GM12878 (cell line): ENCODE measurements around the gene KCNAB3. TPM values are rescaled to one million over a fixed set of nuclear protein-coding genes. Genes with fewer than 3 reads are reported as not detected.

Experiments used
- ATAC-seq: fragments of 200-7000 bp; cut with Tn5 transposase; 3 replicates; pipeline ENCODE4 v1.9.1; 2020; ENCODE audit warnings: mild to moderate bottlenecking, moderate library complexity
- BruUV-seq: library from RNA; stranded (reverse); fragments of 400-500 nt; replicated peaks from 2 replicates; lab custom pipeline; 2021; lab: Mats Ljungman, UMichigan
- CTCF ChIA-PET: fragments of 300-600 bp; sonication (Branson Sonifier 250); formaldehyde crosslinking; extraction: SDS; loops from one replicate; lab custom pipeline; 2021; ENCODE audit warnings: inconsistent platforms; lab: Yijun Ruan, JAX
- POLR2A ChIA-PET: fragments of 350-600 bp; formaldehyde crosslinking; extraction: SDS; loops from one replicate; lab custom pipeline; 2021; ENCODE audit warnings: inconsistent platforms; lab: Charles Lee
- RAD21 ChIA-PET: fragments of 300-600 bp; sonication (Branson Sonifier 250); formaldehyde crosslinking; loops from one replicate; lab custom pipeline; 2023; ENCODE audit warnings: antibody characterized with exemption; ENCODE audit not compliant: unreplicated experiment; lab: Charles Lee
- SMC1A ChIA-PET: fragments of 300-600 bp; sonication (Branson Sonifier 250); formaldehyde crosslinking; loops from one replicate; lab custom pipeline; 2023; ENCODE audit not compliant: unreplicated experiment, uncharacterized antibody; lab: Charles Lee
- DNase-seq: peaks from one replicate; pipeline ENCODE4 v3.0.0-alpha.2; 2011; ENCODE audit warnings: low read depth, low spot score
- FAIRE-seq: peaks from 3 replicates; lab custom pipeline; 2011; peaks lifted over from hg19 to GRCh38; lab: Jason Lieb, UNC
- H2AFZ ChIP-seq: 2 replicates; pipeline ENCODE4 v1.6.0; 2011; ENCODE audit warnings: low read depth, low read length, control low read depth; ENCODE audit not compliant: control insufficient read depth
- H3K27ac ChIP-seq: 2 replicates; pipeline ENCODE4 v1.5.1; 2011; ENCODE audit warnings: control low read depth; ENCODE audit not compliant: control insufficient read depth, insufficient read depth
- H3K27me3 ChIP-seq, 2 experiments: replicated peaks in 1 of 2; 2 replicates each; pipeline versions ENCODE4 v1.6.0 to v1.6.1; 2011; ENCODE audit warnings: low read length in 1 of 2; ENCODE audit not compliant: control insufficient read depth in 2 of 2, insufficient read depth in 2 of 2
- H3K36me3 ChIP-seq, 2 experiments: 2 replicates each; pipeline ENCODE4 v1.5.1; 2011; ENCODE audit warnings: low read length in 1 of 2; ENCODE audit not compliant: control insufficient read depth in 2 of 2, insufficient read depth in 2 of 2
- H3K4me1 ChIP-seq: 2 replicates; pipeline ENCODE4 v1.6.1; 2011; ENCODE audit warnings: mild to moderate bottlenecking, low read length, moderate library complexity, mixed read lengths; ENCODE audit not compliant: control insufficient read depth, insufficient read depth
- H3K4me2 ChIP-seq: 2 replicates; pipeline ENCODE4 v1.6.0; 2011; ENCODE audit warnings: control low read depth; ENCODE audit not compliant: control insufficient read depth, insufficient read depth
- H3K4me3 ChIP-seq: fragments of 200-600 bp; sonication (generic); 2 replicates; pipeline ENCODE4 v1.5.1; 2016
- H3K79me2 ChIP-seq: 2 replicates; pipeline ENCODE4 v1.6.0; 2011; ENCODE audit warnings: low read length; ENCODE audit not compliant: control insufficient read depth, insufficient read depth
- H3K9ac ChIP-seq: 2 replicates; pipeline ENCODE4 v1.8.0; 2011; ENCODE audit warnings: low read length, control low read depth, mixed read lengths; ENCODE audit not compliant: control insufficient read depth, insufficient read depth
- H3K9me3 ChIP-seq: replicated peaks from 3 replicates; pipeline ENCODE4 v1.5.1; 2011; ENCODE audit warnings: mild to moderate bottlenecking, low read length; ENCODE audit not compliant: control insufficient read depth, insufficient read depth
- H4K20me1 ChIP-seq: 2 replicates; pipeline ENCODE4 v1.6.0; 2011; ENCODE audit not compliant: control insufficient read depth, insufficient read depth
- CBX3 ChIP-seq: fragments of 200-600 bp; sonication (generic); IDR thresholded peaks from 2 replicates; pipeline ENCODE4 v1.6.1; 2016; ENCODE audit warnings: low read depth, borderline replicate concordance
- EED ChIP-seq: sonication (generic); IDR thresholded peaks from 2 replicates; pipeline ENCODE4 v1.6.1; 2016; ENCODE audit warnings: antibody characterized with exemption, low read depth
- EGR1 ChIP-seq, 2 experiments: IDR thresholded peaks; 1 replicate in 1 of 2; 2 replicates in 1 of 2; pipeline ENCODE4 v1.6.1; 2011 to 2012; ENCODE audit warnings: low read depth in 2 of 2, low read length in 2 of 2, borderline replicate concordance in 1 of 2, mild to moderate bottlenecking in 1 of 2, moderate library complexity in 1 of 2
- EP300 ChIP-seq, 2 experiments: fragments of 150-350 bp in 1 of 2; IDR thresholded peaks; 2 replicates each; pipeline ENCODE4 v1.6.1; 2011 to 2012; ENCODE audit warnings: low read depth in 2 of 2, low read length in 2 of 2, borderline replicate concordance in 1 of 2, improper control_type of control experiment in 1 of 2, inconsistent platforms in 1 of 2; ENCODE audit not compliant: control insufficient read depth in 1 of 2
- HDAC6 ChIP-seq: fragments of 200-600 bp; sonication (generic); IDR thresholded peaks from one replicate; pipeline ENCODE4 v1.8.0; 2017; ENCODE audit warnings: antibody characterized with exemption; ENCODE audit not compliant: unreplicated experiment
- HDGF ChIP-seq: fragments of 450-650 bp; IDR thresholded peaks from 2 replicates; pipeline ENCODE4 v1.6.1; 2016; ENCODE audit warnings: antibody characterized with exemption
- IKZF1 ChIP-seq: fragments of 450-650 bp; conservative IDR thresholded peaks from 2 replicates; pipeline ENCODE4 v1.6.1; 2017; ENCODE audit warnings: antibody characterized with exemption, mild to moderate bottlenecking
- IKZF2 ChIP-seq, 2 experiments: fragments of 450-650 bp; IDR thresholded peaks; 2 replicates each; pipeline ENCODE4 v1.6.1; 2017; ENCODE audit warnings: mild to moderate bottlenecking in 2 of 2, moderate library complexity in 2 of 2
- NBN ChIP-seq: fragments of 450-650 bp; IDR thresholded peaks from 2 replicates; pipeline ENCODE4 v1.6.1; 2016
- RB1 ChIP-seq: fragments of 450-650 bp; formaldehyde crosslinking; IDR thresholded peaks from 2 replicates; pipeline ENCODE4 v1.6.1; 2017; ENCODE audit warnings: mild to moderate bottlenecking, borderline replicate concordance
- RFX5 ChIP-seq: IDR thresholded peaks from 2 replicates; pipeline ENCODE4 v1.6.1; 2011; ENCODE audit warnings: low read depth, low read length, improper control_type of control experiment
- SIN3A ChIP-seq: IDR thresholded peaks from 2 replicates; pipeline ENCODE4 v1.6.1; 2012; ENCODE audit warnings: low read depth, low read length, improper control_type of control experiment
- SMARCA5 ChIP-seq: fragments of 450-650 bp; IDR thresholded peaks from 2 replicates; pipeline ENCODE4 v1.6.1; 2017; ENCODE audit warnings: mild to moderate bottlenecking
- TAF1 ChIP-seq: IDR thresholded peaks from 2 replicates; pipeline ENCODE4 v1.6.1; 2011; ENCODE audit warnings: mild to moderate bottlenecking, low read depth, low read length, borderline replicate concordance
- WGBS: methylation state at CpG from one replicate; pipeline ENCODE4 v1.1.6; 2016; ENCODE audit warnings: low lambda C conversion rate; ENCODE audit not compliant: insufficient replicate concordance, insufficient coverage; ENCODE audit errors: missing lambda C conversion rate; 5-methylcytosine and 5-hydroxymethylcytosine counted together
- in situ Hi-C: fragments of 300-500 bp; cut with MboI; formaldehyde crosslinking; loops from 9 replicates; pipeline ENCODE4 v1.14.3; 2018; ENCODE audit warnings: mixed read lengths
- intact Hi-C: fragments of 100-400 bp; cut with micrococcal nuclease; formaldehyde crosslinking; loops from one replicate; pipeline ENCODE4 v1.14.2; 2022; ENCODE audit not compliant: unreplicated experiment
- polyA plus RNA-seq, 11 experiments: library from polyadenylated mRNA; depleted of rRNA in 4 of 11; unstranded in 6 of 11; stranded (reverse) in 5 of 11; fragments of >200 nt; fragmentation: Nextera tagmentation in 4 of 11; fragmentation: Illumina TruSeq in 1 of 11; extraction: Ambion mirVana in 4 of 11; extraction: Trizol in 1 of 11; gene quantifications; 1 replicate in 1 of 11; 2 replicates in 10 of 11; pipeline versions ENCODE4 v1.2.1 to v1.2.3, GENCODE V29; 2011 to 2016; ENCODE audit warnings: inconsistent platforms in 2 of 11, missing spikeins in 2 of 11, low read depth in 1 of 11
- total RNA-seq, 4 experiments: library from RNA; depleted of rRNA in 3 of 4; stranded (reverse); fragments of >200 nt in 3 of 4; fragmentation: Illumina TruSeq in 1 of 4; extraction: Trizol in 1 of 4; gene quantifications; 2 replicates each; pipeline versions ENCODE4 v1.2.1 to v1.2.3, GENCODE V29; 2013 to 2021
- TF ChIP-seq, protein P1 (sequence below): IDR thresholded peaks from 2 replicates; pipeline ENCODE4 v1.6.1; 2012; ENCODE audit warnings: low read length, inconsistent platforms
- TF ChIP-seq, protein P2 (sequence below): fragments of 450-650 bp; IDR thresholded peaks from 2 replicates; pipeline ENCODE4 v1.6.1; 2016; ENCODE audit warnings: mild to moderate bottlenecking
- TF ChIP-seq, protein P3 (sequence below): fragments of 450-650 bp; IDR thresholded peaks from 2 replicates; pipeline ENCODE4 v1.6.1; 2016; ENCODE audit warnings: mild to moderate bottlenecking
- TF ChIP-seq, protein P4 (sequence below): fragments of 150-350 bp; IDR thresholded peaks from 2 replicates; pipeline ENCODE4 v1.6.1; 2014; ENCODE audit warnings: mild to moderate bottlenecking, low read depth, low read length

KCNAB3 gene
- total and polyA plus RNA-seq, 10 of the 15 experiments (the other 5 are each of a cell fraction or from before 2014, with no cell fraction given), result 0.22 to 7.9 (median 1.8) TPM

DNA sequence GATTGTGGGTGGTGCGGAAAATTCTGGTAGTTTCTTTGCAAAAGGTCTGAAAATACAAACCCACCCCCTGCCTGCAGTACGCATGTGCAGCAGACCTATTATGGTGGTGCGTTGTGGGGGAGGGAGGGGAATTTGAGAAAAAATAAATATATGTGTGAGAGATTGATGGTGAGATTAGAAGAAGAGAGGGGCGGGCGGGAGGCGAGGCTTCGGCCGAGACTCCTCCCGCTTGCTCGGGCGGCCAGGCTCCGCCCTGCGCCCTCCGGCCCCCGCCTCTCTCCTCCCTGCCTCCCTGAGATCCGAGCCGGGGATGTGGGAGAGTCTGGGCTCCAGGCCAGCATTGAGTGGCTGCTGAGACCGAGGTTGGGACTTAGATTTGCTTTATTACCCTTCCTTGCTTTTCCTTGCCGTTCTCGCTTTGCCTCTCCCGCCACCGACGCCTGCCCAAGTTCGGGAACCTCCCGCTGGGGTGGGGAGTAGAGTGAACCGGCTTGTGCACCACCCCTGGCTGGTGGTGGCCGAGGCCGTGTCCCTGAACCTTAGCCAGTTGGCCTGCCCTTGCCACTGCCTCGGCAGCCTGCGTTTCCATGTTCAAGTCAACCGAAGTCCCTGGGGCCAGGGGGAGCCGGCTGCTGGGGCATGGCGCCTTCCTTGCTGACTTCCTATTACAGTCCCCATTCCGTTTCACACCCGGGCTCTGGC is 42.0 kb downstream of the KCNAB3 start:
- Histone ChIP-seq H3K9ac (peak overlapping the region; percentile 87), H3K79me2 (peaks cover 45% of the 10 kb centered on the region), H4K20me1 (no peaks in the 10 kb centered on the region), H3K4me2 (peak overlapping the region; percentile 96), H3K27ac (peak overlapping the region; percentile 91), H3K4me1 (peaks cover 6% of the 10 kb centered on the region), H3K9me3 (no peaks in the 10 kb centered on the region), H3K4me3 (peak overlapping the region; percentile 88), H3K36me3 (peaks cover 7 to 8% of the 10 kb centered on the region in 2 experiments; a peak in 3 of 4 replicates), H2AFZ (peak overlapping the region; percentile 76), H3K27me3 (no peaks in the 10 kb centered on the region)
- intact Hi-C loops, result no loop called here
- under 1% methylated on average over 23 of the region's 35 CpGs for WGBS
- no TSS peak for BruUV-seq
- SMC1A ChIA-PET, result no interaction called here
- DNase-seq (peak; percentile 75), ATAC-seq (peak; percentile 82), FAIRE-seq (peak; percentile 72)
- POLR2A ChIA-PET, result no interaction called here
- in situ Hi-C loops, result no loop called here
- RAD21 ChIA-PET, result no interaction called here
- CTCF ChIA-PET, result interaction anchor here (1.5 kb wide), 2 partner anchors 17 to 24 kb away, joined by 3 read pairs; no protein-coding TSS in a partner anchor
- TF ChIP-seq SIN3A (peak; percentile 58; the same call in 1 of the 2 replicates), IKZF2 (IDR thresholded peaks at IDR 0.05) (peak; percentile 36 to 61; a peak in 1 of 4 replicates), TAF1 (peak; percentile 4; the same call in 1 of the 2 replicates), EP300 (IDR thresholded peaks at IDR 0.05; ENCODE audit: borderline replicate concordance in 1 of 2, control insufficient read depth in 1 of 2, low read depth in 2 of 2, low read length in 2 of 2) (peak in 1 of 2 experiments; percentile 54; a peak in 2 of 4 replicates), EED (peak; percentile 21; the same call in 1 of the 2 replicates), EGR1 (IDR thresholded peaks at IDR 0.05; ENCODE audit: borderline replicate concordance in 1 of 2, low read depth in 2 of 2, low read length in 2 of 2) (0 out of 3 replicates have a peak, but pooled peaks of 1 of the 2 experiments have one; percentile 18), HDAC6 (no peak), SMARCA5 (peak; percentile 22; the same call in 1 of the 2 replicates), HDGF (peak; percentile 71; the same call in 1 of the 2 replicates), IKZF1 (peak; percentile 72), CBX3 (no peak), RB1 (no peak; the same call in 1 of the 2 replicates), RFX5 (0 out of 2 replicates have a peak, but pooled peaks have one; percentile 41), NBN (0 out of 2 replicates have a peak, but pooled peaks have one; percentile 31)
- TF ChIP-seq, protein P1, sequence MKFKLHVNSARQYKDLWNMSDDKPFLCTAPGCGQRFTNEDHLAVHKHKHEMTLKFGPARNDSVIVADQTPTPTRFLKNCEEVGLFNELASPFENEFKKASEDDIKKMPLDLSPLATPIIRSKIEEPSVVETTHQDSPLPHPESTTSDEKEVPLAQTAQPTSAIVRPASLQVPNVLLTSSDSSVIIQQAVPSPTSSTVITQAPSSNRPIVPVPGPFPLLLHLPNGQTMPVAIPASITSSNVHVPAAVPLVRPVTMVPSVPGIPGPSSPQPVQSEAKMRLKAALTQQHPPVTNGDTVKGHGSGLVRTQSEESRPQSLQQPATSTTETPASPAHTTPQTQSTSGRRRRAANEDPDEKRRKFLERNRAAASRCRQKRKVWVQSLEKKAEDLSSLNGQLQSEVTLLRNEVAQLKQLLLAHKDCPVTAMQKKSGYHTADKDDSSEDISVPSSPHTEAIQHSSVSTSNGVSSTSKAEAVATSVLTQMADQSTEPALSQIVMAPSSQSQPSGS, result no peak
- TF ChIP-seq, protein P2, sequence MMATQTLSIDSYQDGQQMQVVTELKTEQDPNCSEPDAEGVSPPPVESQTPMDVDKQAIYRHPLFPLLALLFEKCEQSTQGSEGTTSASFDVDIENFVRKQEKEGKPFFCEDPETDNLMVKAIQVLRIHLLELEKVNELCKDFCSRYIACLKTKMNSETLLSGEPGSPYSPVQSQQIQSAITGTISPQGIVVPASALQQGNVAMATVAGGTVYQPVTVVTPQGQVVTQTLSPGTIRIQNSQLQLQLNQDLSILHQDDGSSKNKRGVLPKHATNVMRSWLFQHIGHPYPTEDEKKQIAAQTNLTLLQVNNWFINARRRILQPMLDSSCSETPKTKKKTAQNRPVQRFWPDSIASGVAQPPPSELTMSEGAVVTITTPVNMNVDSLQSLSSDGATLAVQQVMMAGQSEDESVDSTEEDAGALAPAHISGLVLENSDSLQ, result peak; percentile 46; the same call in 1 of the 2 replicates
- TF ChIP-seq, protein P3, sequence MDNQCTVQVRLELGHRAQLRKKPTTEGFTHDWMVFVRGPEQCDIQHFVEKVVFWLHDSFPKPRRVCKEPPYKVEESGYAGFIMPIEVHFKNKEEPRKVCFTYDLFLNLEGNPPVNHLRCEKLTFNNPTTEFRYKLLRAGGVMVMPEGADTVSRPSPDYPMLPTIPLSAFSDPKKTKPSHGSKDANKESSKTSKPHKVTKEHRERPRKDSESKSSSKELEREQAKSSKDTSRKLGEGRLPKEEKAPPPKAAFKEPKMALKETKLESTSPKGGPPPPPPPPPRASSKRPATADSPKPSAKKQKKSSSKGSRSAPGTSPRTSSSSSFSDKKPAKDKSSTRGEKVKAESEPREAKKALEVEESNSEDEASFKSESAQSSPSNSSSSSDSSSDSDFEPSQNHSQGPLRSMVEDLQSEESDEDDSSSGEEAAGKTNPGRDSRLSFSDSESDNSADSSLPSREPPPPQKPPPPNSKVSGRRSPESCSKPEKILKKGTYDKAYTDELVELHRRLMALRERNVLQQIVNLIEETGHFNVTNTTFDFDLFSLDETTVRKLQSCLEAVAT, result no peak
- TF ChIP-seq, protein P4, sequence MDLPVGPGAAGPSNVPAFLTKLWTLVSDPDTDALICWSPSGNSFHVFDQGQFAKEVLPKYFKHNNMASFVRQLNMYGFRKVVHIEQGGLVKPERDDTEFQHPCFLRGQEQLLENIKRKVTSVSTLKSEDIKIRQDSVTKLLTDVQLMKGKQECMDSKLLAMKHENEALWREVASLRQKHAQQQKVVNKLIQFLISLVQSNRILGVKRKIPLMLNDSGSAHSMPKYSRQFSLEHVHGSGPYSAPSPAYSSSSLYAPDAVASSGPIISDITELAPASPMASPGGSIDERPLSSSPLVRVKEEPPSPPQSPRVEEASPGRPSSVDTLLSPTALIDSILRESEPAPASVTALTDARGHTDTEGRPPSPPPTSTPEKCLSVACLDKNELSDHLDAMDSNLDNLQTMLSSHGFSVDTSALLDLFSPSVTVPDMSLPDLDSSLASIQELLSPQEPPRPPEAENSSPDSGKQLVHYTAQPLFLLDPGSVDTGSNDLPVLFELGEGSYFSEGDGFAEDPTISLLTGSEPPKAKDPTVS, result peak; percentile 98
